GM21390 (cell line): ENCODE data around the gene PAPOLB.
"Not testable (repeated sequence)": the region's sequence is repeated elsewhere in the genome, so short reads cannot be mapped to it uniquely, and the experiment has no call there.

Source experiments
- ATAC-seq: cut with Tn5 transposase; IDR thresholded peaks from one replicate; pipeline ENCODE4 v1.9.1; 2021; ENCODE audit not compliant: unreplicated experiment

The PAPOLB gene

DNA sequence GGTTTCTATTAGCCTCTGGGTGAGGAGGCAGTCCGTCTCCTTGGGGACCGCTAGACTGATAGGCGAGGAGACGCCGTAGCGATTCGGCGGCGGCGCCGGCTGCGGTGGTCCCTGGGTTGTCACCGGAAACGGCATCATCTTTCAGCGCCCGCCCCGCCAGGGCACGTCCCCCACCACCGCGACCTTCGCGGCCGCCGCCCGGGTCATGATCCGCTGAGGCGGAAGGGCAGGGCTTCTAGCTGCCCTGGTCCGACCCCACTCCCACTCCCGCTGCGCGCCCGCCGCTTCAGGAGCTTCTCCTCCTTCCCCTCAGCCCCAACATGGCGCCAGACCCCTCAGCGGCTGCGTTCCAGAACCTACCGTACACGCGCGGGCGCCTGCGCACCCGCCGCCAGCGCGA, at the start of gene PAPOLB:
PAPOLB (minus strand) TSS at position 358 of the 400 bp plus-strand sequence; CDS start at position 138, 220 bp downstream.
- no peak for ATAC-seq

DNA sequence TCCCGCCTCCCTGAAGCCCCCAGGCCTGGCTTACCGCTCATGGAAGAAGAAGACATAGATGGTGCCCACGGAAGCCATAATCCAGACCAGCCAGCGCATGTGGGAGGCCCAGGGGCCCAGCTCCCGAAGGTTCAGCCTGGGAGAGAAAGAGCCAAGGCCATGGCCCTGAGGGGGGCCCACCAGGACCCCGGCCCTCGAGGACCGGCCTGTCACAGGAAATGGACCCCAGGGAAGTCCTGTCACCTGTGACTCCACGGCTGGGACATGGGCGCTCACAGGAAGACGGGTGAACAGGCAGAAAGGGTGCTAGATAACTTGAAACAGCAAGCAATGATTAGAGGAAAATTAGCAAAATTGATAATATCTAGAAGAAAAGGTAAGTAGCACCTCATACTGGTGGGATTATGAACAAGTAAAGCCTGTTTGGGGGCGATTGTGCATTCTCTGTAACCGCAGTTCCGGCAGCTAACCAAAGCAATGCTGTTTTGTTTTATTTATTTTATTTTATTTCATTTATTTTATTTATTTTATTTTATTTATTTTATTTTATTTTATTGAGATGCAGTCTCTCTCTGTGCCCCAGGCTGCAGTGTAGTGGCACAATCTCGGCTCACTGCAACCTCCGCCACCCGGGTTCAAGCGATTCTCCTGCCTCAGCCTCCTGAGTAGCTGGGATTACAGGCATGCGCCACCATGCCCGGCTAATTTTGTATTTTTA, 49.4 kb upstream of the PAPOLB start:
- ATAC-seq: no peak

DNA sequence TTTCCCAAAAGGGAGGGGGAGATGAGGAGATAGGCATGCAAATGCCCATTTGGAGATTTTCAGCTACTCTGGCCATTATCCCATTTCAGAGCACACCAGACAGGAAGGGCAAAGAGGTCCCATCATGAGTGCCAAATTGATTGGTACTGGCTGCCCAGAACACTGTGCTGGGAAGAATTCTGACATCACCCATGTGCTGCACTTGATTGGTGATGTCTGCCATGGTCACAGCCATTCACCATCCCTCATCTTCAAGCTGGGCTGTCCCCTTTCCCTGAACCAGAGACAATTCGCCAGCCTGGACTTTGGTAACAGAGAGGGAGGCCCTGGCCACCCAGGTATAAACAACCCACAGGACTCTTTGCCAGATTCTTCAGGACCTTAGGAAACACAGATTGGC, 44.9 kb upstream of the PAPOLB start:
- no peak for ATAC-seq

DNA sequence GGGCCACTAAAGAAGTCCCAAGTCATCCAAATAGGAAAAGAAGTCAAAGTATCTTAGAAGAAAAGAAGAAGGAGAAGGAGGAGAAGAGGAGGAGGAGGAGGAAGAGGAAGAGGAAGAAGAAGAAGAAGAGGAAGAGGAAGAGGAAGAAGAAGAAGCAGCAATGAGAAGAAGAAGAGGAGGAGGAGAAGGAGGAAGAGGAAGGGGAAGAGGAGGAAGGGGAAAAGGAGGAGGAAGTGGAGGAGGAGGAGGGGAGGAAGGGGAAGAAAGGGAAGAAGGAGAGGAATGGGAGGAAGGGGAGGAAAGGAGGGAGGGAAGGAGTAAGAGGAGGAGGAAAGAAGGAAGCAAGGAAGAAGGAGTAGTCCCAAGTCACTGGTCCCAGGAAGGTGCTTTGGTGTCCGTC, 43.3 kb upstream of the PAPOLB start:
- ATAC-seq: no peak

DNA sequence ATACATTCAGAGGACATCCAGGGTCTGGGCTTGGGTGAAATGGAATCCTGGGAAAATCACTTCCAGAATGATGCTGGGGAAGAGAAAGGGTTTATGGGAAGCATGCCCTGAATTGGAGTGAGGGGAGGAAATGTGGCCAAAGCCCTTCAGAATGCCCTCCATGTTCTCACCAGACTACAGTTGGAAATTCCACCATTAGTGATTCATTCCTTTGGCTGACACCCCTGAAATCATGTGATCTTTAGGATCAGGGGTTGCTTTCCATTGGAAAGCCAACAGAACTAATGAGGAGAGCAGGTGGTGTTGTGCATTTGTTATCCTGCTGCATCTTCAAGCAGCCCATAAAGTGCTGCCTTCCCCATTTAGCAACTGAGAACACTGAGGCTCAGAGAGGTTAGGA, 42.5 kb upstream of the PAPOLB start:
- ATAC-seq: no peak

DNA sequence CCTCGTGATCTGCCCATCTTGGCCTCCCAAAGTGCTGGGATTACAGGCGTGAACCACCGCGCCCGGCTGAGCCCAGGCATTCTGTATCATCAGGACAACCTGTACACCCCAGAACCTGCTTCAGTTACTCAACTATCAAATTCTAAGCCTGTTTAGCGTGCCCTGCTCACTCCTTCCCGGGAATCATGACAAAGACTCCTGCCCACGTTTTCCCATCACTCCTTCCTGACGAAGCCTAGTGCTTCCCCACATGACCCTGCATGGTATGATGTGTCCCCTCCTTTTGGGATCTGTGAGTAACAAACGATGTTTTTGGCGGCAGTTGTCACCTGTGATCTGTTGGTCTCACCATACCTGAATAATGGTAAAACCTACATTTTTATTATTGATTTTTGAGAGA, 33.9 kb upstream of the PAPOLB start:
- ATAC-seq: no peak

DNA sequence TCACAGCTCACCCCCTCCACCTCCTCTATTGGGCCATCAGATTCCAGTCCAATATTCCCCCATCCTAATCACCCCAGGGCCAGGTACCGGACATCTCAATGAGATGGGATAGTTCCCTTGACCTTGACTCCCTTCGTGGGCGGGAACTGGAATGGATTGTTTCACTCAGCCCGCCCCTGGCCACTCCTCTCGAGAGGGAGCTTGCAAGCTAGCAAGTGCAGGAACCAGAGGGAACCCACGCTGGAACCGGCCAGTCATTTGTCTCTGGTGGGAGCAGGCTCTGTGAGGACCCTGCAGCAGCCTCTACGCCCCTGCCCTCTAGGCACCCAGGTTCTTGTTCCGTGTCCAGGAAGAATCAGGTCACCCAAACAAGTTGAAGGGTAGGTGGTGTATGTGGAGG, 32.7 kb upstream of the PAPOLB start:
- ATAC-seq: no peak

DNA sequence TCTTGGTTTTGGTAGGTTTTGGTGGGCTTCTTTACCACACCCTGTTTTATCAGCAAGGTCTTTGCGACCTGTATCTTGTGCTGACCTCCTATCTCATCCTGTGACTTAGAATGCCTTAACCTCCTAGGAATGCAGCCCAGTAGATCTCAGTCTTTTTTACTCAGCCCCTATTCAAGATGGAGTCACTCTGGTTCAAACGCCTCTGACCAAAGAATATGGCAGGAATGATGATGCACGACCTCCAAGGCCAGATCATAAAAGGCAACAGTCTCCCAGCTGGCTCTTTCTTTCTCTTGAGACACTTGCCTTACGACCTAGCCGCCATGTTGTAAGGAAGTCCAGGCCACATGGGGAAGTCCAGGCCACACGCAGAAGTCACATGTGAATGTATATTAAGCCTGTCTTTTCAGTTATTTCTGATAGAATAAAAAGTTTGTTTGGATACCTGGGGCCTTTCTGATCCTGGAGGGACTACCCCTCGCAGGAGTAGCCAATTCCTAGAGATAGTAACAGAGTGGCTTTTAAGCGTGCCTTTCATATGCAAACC, 32.2 kb upstream of the PAPOLB start:
- ATAC-seq: no peak

DNA sequence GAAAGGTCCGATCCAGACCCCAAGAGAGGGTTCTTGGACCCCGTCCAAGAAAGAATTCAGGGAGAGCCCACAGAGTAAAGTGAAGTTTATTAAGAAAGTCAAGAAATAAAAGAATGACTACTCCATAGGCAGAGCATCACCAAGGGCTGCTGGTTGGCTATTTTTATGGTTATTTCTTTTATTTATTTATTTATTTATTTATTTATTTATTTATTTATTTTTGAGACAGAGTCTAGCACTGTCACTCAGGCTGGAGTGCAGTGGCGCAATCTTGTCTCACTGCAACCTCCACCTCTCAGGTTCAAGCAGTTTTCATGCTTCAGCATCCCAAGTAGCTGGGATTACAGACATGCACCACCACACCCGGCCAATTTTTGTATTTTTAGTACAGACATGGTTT, 31.4 kb upstream of the PAPOLB start:
- ATAC-seq: not testable (repeated sequence)

DNA sequence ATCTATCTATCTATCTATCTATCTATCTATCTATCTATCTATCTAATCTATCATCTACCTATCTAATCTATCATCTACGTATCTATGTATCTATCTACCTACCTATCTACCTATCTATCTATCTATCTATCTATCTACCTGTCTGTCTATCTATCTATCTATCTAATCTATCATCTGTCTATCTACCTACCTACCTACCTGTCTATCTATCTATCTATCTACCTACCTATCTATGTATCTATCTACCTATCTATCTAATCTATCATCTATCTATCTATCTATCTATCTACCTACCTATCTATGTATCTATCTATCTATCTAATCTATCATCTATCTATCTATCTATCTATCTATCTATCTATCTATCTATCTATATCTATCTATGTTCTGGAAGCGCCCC, 29.7 kb upstream of the PAPOLB start:
- ATAC-seq: not testable (repeated sequence)

DNA sequence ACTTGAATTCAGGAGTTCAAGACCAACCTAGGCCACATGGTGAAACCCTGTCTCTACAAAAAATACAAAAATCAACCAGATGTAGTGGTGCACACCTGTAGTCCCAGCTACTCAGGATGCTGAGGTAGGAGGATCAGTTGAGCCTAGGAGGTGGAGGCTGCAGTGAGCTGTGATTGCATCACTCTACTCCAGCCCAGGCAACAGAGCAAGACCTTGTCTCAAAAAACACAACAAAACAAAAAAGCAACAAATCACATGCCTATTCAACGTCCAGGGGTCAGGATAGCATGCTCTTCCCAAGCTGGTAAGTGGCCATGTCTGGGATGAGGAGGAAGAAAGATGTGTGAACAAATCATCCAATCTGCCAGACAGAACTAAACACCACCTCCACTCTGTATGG, 27.9 kb upstream of the PAPOLB start:
- no peak for ATAC-seq

DNA sequence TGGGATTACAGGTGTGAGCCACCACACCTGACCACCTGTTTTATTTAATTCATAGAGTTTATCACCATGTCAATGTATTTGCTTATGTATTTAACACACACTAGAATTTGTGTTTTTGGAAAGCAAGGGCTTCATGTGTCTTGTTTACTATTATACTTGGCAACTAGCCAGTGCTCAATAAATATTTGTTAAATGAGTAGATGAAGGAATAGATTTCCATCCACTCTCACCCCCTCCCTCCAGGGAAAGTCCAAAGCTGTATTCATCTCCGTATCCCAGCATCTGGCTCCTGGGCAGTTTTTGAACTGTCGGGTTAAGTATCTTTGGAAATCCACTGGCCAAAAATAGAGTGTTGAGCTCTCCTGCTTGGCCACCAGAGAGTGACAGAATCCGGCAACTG, 26.3 kb upstream of the PAPOLB start:
- ATAC-seq: no peak

DNA sequence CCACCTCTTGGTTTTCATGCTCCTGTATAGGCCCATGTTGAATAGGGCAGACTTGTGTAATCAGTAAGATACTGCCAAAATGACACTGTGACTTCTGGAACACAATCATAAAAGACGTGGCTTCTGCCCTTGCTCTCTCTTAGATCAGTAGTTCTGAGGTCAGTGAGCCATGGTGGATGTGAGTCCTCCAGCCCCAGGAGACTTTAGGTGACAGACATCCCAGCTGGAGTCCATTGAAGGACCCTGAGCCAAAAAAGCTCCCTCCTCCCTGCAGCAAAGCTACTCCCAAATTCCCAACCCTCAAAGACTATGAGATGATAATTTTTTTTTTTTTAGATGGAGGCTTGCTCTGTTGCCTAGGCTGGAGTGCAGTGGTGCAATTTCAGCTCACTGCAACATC, 24.8 kb upstream of the PAPOLB start:
- ATAC-seq: no peak

DNA sequence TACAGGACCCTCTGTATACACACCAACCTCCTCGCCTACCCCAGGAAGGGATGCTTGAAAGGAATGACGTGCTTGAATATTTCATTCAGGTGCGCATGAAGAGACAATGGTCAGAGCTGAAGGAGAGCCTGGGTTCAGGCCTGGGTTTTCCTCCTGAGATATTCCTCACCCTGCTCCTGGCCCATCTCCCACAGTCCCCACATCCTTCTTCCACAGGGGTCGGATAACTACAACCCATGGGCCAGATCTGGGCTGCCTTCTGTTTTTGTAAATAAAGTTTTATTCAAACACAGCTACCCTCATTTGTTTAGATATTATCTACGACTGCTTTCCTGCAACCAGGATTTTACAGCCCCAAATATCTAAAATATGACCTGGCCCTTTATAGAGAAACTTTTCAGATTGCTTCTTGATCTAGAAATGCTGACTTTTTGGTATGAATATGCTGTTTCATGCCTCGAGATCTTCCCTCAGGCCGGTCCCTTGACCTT, 23.5 kb upstream of the PAPOLB start:
- no peak for ATAC-seq

DNA sequence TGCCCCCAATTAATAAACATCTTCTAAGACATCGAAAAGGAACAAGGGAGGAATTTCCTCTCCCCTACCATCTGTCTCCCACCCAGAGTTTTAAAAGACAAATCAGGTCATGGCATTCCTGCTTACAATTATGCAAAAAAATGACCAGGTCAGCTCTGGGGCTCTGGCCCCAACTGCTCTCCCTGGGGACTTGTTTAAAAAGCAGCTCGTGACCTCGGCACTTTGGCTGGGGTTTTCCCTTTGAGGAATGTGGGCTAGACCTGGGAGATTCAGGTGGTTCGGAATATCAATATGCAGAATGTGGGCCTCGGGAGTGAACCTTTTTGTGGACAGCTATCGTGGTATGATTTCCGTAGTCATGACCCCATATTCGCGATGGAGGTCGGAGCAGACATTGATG, 22.3 kb upstream of the PAPOLB start:
- ATAC-seq: no peak

DNA sequence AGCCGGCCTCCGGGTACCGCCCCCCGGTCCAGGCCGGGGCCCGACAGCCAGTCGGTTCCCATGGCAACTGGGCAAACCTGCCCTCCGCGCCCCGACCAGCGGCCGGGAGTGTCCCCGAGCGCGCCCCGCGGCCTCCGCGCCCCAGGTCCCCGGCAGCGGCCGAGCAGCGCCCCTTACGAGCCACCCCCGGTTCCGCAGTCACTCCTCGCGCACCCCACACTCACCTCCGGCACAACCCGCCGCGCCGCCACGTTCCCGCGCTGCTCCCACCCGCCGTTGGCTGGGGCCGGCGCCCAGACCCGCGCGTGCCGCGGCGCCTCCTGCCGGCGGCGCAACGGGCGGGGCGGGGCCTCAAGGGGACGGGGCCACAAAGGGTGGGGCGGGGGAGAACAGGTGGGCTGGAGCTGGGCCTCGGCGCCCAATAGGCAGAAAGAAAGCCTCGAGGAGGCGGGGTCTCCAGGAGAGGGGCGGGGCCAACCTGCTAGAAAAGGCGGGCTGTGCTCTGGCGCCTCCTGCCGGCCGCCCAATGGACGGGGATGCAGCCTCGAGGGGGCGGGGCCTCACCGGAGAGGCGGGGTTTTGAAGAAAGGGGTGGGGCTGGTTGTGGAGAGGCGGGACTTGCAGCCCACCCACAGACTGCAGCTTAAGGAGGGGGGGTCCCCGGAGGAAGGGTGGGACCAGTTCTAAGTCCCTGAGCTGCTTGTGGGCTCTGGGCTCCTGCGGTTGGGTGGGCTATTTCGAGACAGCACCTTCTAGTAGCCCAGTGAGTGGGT, 21.7 kb upstream of the PAPOLB start, which contains the start of gene RADIL:
RADIL (minus strand) TSS at position 345 of the 773 bp plus-strand sequence. CDS start 5,577 bp downstream, outside the sequence.
- ATAC-seq: peak; percentile 69

DNA sequence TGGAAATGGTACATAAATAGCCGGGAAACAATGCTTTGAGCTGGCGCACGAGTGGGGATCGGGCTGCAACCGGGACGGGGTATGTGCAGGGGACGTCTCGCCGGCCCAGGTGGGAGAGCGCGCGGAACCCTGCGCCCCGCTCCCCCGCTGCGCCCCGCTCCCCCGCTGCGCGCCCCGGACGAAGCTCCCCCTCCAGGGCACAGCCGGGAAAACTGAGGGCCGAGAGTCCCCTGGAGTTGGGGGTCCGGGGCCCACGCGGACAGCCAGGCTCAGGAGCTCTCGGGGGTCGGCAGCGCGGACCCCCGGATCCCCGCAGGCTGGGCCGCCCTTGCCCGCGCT, 21.2 kb upstream of the PAPOLB start:
- no peak for ATAC-seq

DNA sequence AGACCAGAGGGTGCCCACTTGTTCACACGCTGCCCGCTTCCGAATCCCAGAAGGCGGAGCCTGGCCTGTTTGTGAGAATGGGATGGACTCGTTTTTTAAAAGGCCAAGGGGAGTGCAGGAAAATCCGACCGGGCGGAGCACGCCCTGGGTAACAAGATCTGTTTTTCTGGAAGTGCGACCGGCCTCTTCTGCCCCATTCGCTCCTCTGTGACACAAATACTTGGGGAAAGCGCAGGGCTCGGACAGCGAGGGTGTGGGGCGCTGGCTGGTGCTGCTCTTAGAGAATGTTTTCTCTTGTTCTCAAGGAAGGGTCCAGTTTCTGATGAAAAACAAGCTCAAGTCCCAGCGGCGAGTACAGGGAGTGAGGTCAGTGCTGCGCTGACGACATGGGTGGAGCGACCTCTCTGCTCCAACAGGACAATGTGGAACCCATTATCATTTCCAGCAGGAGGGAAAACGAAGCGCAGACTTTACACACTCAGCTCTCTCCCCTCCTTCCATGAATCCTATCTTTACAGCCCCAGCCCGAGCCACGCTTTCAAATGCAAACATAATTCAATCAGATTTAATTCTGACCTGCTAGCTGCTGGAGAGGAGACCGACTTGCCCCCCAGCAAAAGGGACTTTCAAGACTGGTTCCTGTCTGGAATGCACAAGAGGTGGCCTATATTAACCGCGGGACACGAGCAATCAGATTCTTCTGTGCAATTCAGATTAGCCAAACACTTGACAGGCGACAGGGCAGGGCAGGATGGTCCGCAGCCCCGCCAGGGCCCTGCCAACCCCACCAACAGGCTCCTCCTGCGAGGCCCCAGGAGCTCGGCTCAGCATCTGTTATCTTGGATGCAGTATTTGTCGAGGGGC, 20.6 kb upstream of the PAPOLB start:
- no peak for ATAC-seq

DNA sequence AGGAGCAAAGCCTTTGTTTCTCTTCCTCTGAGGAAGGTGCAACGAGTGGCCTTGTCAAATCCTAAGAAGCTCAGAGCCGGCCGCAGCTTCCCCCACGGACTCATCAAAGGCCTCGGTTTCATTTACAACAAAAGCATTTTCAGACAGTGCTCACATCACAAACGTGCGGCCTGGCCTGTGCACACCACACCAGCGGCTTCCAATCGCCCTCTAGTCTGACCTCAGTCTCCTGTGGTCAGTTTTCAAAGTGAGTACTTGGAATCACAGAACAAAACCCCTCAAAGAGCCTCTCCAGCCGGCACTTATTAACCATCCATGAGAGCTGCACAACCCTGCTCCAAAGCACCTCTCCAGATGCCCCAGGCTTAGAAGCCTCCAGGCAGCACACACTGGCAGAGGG, 18.4 kb upstream of the PAPOLB start:
- ATAC-seq: no peak

DNA sequence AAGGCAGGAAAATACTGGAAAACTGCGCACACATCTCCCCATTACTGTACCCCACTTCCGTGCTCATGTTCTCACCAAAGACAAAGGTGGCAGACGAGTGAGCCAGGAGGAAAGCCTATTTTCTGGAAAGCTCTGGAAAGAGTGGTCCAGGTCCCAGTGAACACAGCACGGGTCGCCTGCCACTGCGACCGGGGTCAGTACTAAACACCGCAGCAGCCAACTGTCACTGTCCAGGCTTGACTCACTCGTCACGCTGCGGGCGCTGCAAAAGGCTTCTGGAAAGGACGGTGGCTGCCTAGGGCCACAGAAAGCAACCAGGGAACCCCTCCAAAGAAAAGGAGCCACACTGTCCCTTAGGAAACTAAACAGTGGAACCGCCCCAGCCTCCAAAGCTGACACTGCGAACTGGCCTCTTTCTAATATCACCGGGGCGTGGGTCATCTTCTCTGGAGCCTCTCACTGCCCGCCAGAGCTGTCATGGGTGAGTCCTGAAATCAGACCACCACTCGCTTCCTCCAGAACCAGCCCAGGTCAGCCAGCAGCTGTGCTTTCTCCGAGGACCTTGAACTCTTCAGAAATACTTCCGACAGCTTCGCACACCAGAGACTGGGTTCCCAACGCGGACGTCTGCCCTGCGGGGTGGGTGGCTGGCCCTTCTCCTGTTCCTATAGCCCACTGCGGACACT, 17.7 kb upstream of the PAPOLB start:
- no peak for ATAC-seq
